NT2/D1 (cell line): ENCODE results near the gene PCNX1.

Source experiments
- SUZ12 ChIP-seq: IDR thresholded peaks from 2 replicates; pipeline ENCODE4 v1.6.1; 2011; ENCODE audit not compliant: insufficient read length, insufficient read depth; ENCODE audit errors: extremely low read depth
- YY1 ChIP-seq: IDR thresholded peaks from 2 replicates; pipeline ENCODE4 v1.6.1; 2011; ENCODE audit not compliant: insufficient read length, insufficient read depth
- ZNF274 ChIP-seq: IDR thresholded peaks from 2 replicates; pipeline ENCODE4 v1.6.1; 2011; ENCODE audit warnings: mild to moderate bottlenecking, low read depth, low read length

GRCh38 chr14:71130491-71131179, 223.4 kb downstream of the PCNX1 start:
- TF ChIP-seq ZNF274: no peak
- no peak for TF ChIP-seq YY1
- no peak for TF ChIP-seq SUZ12
